ENCODE results near the gene REEP3.

GRCh38 chr10:63506554-63506953, 14.6 kb upstream of the REEP3 start:
- TF ChIP-seq EZH2 (IDR thresholded peaks at IDR 0.05; ENCODE audit: low read length, missing control alignments) = no peak
- TF ChIP-seq CTCF (conservative IDR thresholded peaks at IDR 0.05 in 1 of 2, IDR thresholded peaks at IDR 0.05 in 1 of 2; ENCODE audit: low read depth in 1 of 2, low read length in 2 of 2) = no peak

Data from fibroblast of lung (primary cell).